GM19240 (cell line): Measurements from ENCODE around the gene SURF4.

ENCODE experiments used
- DNase-seq: peaks from one replicate; pipeline ENCODE4 v3.0.0; 2011; ENCODE audit warnings: low spot score; ENCODE audit not compliant: insufficient read length

SURF4 gene

GRCh38 chr9:133375116-133375723 lies 640 bp downstream of the SURF4 start:
- peak; percentile 45 for DNase-seq

- DNase-seq: no peak
These were observed 1.2 kb downstream of the SURF4 start for GRCh38 chr9:133374612-133375115.

- DNase-seq: no peak
These were observed 3.7 kb downstream of the SURF4 start for GRCh38 chr9:133372144-133372543.

GRCh38 chr9:133371261-133371711 lies 4.6 kb downstream of the SURF4 start:
- no peak for DNase-seq

GRCh38 chr9:133370685-133371084 lies 5.2 kb downstream of the SURF4 start:
- no peak for DNase-seq

- DNase-seq: no peak
These were observed 5.9 kb downstream of the SURF4 start for GRCh38 chr9:133369933-133370332.

- no peak for DNase-seq
These were observed 6.4 kb downstream of the SURF4 start for GRCh38 chr9:133369422-133369821.

- DNase-seq: no peak
These were observed 7.5 kb downstream of the SURF4 start for GRCh38 chr9:133368249-133368881.

- no peak for DNase-seq
These were observed 8.1 kb downstream of the SURF4 start for GRCh38 chr9:133367778-133368177.

GRCh38 chr9:133367221-133367620 lies 8.6 kb downstream of the SURF4 start:
- DNase-seq: no peak

- DNase-seq: no peak
These were observed 9.4 kb downstream of the SURF4 start for GRCh38 chr9:133366435-133366834.

GRCh38 chr9:133362359-133363044 lies 13.4 kb downstream of the SURF4 start:
- no peak for DNase-seq

GRCh38 chr9:133361507-133362092 lies 14.3 kb downstream of the SURF4 start:
- DNase-seq: no peak

- no peak for DNase-seq
These were observed 15.2 kb downstream of the SURF4 start for GRCh38 chr9:133360400-133361393.

GRCh38 chr9:133359399-133360175 lies 16.3 kb downstream of the SURF4 start:
- no peak for DNase-seq

- no peak for DNase-seq
These were observed 18.2 kb downstream of the SURF4 start for GRCh38 chr9:133357656-133358055.

- DNase-seq: peak; percentile 71
These were observed 19.3 kb downstream of the SURF4 start, which contains the start of the genes SURF1 and SURF2 for GRCh38 chr9:133356391-133357091. Gene SURF1 (minus strand): TSS chr9:133356487. CDS start chr9:133356453, 34 bp downstream. Gene SURF2 (plus strand): TSS chr9:133356550. CDS start chr9:133356593, 43 bp downstream.

GRCh38 chr9:133355881-133356357 lies 19.9 kb downstream of the SURF4 start:
- no peak for DNase-seq

GRCh38 chr9:133354766-133355165 lies 21.1 kb downstream of the SURF4 start:
- DNase-seq: no peak
